NCI-H128 (cell line): Measurements from ENCODE around the gene DEPDC5.

Experiments used
- DNase-seq: peaks from one replicate; lab custom pipeline; 2025; ENCODE audit not compliant: unreplicated experiment; lab: John Stamatoyannopoulos, UW

DEPDC5 gene

DNA sequence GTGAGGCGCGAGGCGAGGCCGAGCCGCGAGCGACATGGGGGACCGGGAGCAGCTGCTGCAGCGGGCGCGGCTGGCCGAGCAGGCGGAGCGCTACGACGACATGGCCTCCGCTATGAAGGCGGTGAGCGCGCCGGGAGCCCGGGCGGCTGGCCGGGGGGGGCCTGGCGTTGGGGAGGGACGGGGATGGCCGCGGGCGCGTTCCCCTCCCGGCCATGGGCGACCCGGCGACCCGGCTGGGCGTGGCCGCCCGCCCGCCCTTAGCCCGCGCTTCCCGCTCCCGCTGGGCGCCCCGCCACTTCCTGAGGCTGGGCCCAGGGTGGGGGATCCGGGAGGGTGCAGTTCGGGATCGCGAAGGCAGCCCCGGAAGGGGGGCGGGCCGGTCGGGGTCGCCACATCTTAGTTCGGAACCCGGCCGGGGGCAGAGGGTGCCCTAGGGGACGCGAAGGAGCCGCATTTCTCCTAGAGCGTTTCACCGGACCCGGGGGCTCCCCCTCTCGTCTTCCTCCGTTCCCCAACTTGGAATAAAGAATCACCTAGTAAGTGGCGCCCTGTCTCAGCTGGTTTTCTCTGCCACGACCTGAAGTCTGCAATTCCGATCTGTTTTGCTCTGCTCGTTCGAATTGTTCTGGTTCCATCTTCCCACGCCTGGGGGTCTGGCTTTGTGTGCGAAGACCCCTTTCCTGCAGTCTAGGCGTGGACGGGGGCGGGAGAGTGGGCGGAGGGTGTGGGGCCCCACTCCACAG, 191.1 kb downstream of the DEPDC5 start:
- DNase-seq: no peak

DNA sequence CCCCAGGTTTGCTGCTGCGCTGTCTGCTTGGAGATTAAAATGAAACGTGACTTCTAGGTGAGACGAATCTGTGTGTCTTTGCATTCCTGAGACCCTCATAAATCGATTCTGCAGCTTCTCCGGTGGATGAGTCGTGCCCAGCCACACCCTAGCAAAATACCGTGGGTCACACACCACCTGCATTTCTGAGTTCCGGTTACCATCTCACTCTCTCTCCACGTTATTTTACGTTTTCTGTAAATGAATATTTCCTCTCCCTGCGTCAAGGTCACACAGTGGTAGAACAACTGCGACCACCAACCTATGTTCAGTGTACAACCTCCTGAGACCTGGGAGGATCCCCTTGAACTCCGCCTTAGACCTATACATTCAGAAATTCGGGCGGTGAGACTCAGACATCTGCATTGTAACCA, 191.6 kb downstream of the DEPDC5 start:
- no peak for DNase-seq

DNA sequence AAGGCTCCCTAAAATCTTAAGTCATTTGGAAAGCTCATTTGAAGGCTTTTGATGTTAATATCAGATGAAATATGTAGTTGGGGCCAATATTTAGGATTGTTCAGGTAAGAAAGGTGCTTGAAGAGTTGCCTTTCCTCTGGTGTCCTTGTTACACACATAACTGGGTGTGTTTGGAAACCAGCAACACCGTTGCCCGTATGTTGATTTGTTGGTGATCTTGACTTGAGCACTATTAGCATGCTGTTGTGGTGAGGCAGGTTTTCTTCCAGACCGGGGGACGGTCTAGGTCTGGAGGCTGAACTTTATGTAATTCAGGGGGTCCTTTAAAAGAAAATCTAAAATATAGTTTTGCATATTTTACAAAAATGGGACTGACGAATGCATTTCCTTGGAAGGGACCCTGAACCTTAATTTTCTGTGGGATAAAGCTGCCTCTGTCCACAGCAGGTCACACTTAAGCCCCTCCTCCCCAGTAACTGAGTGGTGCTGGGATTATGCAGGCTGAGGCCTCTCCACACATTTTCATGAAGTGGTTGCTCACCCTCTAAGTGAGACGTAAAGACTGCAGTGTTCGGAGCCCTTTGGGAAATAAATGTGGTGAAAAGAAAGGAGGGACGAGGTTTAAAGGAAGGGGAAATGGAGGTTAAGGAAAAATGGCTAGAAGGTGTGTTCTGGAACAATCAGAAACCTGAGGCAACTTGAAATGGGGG, 192.3 kb downstream of the DEPDC5 start:
- no peak for DNase-seq

DNA sequence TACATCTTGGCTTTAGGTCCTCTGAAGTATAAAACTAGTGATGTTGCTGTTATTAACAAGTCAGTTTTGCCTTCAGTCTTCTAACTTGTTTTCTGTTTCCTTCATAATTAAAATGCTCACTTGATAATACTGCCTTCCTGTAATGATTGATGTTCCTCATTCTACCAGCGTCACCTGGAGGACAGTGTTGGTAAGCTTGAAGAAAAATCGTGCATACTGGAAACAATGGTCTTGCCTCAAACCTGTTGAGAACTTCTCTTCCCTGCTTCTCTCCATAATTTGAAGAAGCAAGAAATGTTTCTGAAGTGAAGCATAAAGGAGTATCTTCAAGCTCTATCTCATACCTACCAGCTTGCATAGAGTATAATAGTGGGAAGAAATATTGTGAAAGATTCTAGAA, 193.5 kb downstream of the DEPDC5 start:
- DNase-seq: no peak

DNA sequence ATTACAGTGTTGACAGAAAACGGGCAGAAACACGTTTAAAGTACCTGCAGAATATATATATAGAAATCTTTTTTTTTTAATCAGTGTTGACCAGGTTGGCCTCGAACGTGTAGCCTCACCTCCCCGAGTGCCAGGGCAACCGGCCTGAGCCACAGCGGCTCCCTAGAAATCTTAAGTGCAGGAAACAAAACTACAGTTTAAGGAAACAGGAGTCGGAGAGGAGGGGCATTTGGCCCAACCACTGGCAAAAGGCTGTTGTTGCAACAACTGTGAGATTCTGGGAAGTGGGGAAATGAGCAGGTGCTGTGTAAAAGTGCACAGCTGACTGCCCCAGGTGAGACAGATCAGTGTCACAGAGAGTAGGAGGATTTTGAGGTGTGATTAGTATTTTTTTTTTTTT, 194.2 kb downstream of the DEPDC5 start:
- no peak for DNase-seq

DNA sequence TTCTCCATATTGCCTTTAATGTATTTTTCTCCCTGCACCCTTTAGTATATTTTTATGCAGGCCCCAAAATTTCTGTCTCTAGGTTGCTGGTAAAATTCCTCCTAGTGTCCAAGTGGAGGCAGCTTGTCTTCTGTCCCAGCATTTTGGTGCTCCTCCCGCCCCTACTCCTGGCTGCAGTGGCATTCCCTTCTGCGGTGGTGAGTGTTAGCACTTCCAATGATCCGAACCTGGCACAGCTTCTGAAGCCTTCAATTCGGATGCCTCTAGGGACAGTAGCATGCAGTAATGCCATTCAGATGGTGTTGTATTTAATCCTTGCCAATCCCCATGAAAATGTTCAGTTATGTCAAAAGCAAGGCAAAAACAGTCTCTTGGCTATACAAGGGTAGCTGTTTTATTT, 196.4 kb downstream of the DEPDC5 start:
- DNase-seq: no peak

DNA sequence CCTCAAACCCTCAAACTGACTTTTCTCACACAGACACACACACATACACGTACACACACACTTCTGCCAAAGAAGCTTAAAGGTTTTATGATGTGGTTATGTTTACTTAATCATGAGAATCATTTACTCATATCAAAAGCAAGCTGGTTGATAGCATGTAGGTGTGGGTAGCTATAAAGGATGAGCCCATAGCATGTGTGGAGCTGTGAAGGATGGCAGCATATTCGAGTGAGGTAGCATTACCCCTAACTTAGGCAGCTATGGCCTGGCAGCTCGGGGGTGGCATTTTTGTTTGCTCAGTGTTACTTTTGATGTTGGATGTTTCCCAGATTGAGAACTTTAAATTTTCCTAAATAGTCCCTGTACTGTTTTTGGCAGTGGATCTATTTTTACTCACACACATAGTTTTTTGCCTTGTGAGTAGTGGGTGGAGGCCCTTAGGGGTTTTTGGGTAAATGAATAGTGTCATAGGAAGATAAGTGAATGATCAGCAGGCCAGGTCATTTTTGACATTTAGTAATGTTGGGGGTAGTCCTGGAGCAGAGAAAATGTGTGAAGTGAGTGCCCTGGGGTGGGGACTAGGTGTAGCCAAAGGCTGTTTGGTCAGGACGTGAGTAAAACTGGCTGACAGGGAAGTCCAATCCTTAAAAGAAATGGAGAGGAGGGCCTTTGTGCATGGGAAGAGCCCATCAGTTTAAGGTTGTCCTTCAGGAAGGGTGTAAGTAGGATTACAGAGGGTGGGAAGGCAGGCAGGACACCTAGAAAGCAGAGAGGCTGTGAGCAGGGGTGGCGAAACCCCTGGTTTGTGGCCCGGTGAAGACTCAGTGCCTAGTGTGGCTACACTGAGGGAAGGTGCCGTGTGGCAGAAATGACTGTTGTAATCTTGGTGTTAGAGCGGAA, 197.6 kb downstream of the DEPDC5 start:
- DNase-seq: no peak

DNA sequence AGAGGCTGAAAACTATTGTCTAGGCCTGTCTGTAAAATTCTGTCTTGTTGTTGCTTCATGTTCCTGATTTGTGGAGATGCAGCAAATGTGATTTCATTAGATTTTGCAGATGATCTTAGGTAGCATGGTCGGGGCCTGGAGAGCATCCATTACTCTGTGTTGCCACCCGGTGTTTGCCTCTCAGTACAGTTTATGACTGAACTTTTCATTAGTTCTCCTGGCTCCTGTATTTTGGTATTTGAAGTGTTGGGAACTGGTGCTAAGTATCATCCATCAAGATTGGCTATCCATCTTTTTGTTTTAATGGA, 198.2 kb downstream of the DEPDC5 start:
- no peak for DNase-seq

DNA sequence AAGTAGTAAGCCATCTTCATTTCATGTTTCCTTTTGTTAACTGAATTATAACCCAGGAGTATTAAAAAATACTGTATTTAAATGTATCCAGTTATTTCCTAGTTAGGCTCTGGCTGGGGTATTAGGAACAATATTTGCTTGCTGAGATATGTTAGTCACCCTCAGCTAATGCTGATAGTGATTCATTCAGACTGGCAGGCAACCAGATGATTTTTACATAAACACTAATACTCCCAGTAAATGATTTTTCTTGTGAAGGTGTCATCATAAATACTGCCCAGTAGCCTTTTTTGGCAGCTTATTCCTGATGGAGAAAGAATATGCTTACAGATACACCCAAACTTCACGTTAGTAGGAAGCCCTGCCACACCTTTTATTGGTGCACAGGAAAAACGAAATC, 198.7 kb downstream of the DEPDC5 start:
- no peak for DNase-seq

DNA sequence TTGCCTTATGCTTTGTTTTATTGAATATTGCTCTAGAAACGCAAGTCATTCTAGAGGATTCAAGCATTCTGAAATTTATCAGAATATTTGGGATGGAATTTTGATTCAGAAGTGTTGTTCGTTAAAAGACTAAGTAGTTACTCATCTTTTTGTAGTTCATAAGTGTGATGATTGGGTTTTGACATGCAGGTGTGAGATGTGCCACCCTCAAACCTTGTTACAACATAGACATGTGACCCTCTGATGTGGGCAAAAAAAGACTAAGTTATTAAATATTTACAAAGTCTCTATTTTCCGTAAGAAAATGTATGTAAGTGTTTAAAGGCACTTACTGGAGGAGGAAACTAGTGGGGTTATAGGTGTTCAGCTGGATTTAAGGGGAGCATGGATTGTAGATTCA, 199.4 kb downstream of the DEPDC5 start:
- DNase-seq: no peak

DNA sequence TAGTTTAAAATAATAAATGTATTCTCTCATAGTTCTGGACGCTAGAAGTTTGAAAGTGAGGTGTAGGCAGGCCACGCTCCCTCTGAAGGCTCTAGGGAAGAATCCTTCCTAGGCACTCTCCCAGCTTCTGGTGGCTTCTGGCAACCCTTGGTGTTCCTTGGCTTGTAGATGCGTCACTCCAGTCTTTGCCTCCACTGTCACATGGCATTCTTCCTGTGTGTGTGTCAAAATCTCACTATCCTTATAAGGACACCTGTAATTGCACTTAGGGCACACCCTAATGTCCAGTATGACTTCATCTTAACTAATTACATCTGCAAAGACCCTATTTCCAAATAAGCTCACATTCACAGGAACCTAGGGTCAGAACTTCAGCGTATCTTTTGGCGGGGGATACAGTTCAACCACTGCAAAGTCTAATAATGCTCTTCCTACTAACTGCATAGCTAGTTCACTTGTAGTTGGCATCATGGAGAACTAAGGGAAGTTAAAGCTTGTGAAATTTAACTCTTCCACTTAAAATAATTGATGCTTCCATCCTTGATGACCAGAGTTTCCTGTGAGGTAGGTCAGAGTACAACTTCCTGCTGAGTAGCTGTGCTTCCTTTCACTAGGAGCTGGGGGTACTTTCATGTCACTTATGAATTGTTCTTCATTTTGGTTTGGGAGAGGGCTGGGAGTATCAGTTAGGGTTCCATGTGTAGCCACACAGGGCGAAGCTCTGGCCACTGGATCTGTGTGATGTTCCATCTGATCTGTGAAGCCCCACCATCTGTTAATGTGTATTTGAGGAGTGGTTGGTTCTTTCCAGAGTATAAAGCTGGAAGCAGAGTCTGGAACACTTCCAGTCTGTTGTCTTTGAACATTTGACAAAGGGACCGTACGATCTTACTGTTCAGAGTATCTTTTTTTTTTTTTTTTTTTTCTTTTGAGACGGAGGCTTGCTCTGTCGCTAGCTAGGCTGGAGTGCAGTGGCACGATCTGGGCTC, 201.0 kb downstream of the DEPDC5 start:
- no peak for DNase-seq

DNA sequence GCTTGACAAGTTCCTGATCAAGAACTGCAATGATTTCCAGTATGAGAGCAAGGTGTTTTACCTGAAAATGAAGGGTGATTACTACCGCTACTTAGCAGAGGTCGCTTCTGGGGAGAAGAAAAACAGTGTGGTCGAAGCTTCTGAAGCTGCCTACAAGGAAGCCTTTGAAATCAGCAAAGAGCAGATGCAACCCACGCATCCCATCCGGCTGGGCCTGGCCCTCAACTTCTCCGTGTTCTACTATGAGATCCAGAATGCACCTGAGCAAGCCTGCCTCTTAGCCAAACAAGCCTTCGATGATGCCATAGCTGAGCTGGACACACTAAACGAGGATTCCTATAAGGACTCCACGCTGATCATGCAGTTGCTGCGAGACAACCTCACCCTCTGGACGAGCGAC, 202.5 kb downstream of the DEPDC5 start:
- no peak for DNase-seq
